GM21786 (cell line): ENCODE results near the gene ADAMTSL3.
"Not testable (repeated sequence)": the region's sequence is repeated elsewhere in the genome, so short reads cannot be mapped to it uniquely, and the experiment has no call there.

Experiments
- ATAC-seq: cut with Tn5 transposase; IDR thresholded peaks from one replicate; pipeline ENCODE4 v1.9.1; 2021; ENCODE audit not compliant: unreplicated experiment

ADAMTSL3 gene

DNA sequence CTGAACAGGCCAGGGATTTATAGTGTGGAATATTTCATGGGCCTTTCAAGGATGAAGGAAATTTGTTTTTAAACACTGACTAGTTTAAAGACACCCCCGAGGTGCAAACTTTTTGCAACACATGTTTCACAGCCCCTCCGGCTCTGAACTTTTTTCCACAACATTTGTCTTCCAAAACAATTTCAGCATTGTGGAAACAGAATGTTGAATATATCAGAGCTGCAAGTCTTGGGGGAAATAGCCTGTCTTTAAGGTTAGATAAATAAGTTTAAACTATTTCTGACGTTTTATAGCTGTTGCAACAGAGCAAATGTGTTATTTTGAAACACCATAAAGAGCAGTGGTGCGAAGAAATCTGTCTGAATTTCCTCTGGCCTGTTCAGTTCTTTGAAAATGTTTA, 352.5 kb downstream of the ADAMTSL3 start:
- no peak for ATAC-seq

DNA sequence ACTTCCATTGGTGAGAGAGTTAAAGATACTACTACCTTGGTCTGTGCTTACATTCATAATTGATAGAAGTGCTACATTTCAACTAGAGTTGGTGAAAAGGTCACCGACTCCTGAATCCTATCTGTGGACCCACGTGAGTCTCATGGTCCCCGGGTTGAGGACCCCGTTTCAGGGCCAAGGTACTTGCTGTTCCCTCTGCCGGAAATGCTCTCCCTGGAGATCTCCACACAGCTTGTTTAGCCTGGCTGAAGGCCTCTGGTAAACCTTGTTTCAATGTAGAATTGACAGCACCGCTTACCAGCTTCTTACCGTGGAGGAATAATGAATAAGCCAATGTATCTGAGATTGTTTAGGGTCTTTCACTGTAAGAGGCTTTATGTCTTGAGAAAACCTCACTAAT, 355.7 kb downstream of the ADAMTSL3 start:
- no peak for ATAC-seq

GRCh38 chr15:84010246-84010645, 356.3 kb downstream of the ADAMTSL3 start:
- ATAC-seq: no peak

DNA sequence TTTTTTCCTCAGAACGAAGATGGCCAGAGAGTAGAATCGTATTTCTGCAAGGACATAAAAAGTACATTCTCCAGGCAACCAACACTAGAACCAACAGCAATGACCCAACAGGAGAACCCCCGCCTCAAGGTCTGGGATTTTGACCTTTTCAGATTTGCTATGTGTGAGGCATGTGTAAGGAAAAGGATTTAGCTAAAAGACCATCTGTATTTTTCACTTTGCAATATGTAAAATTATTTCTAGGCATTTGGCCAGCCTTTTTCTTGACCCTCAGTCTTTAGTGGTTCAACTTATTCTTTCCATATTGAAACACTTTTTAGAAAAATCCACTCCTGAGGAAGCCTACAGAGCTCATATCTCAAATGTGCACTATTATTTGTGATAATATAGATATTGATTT, 362.4 kb downstream of the ADAMTSL3 start:
- ATAC-seq: no peak

DNA sequence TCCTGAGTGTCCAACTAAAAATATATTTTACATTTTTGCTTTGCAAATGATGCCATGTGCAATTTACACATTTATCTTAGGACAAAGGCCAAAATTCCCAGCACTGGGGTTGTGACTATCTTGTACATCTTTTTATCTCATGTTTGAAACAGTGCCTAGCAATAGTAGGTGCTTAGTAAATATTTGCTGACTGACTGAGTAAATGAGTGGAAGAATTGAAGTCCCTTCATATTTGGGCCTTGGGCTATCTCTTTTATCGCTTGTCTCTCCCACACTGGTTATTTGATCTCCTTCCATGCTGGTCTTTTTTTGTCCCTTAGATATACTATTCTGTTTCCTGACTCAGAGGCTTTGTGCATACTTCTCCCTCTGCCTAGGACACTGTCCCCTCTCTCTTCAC, 368.6 kb downstream of the ADAMTSL3 start:
- ATAC-seq: no peak

GRCh38 chr15:84023636-84024035, 369.7 kb downstream of the ADAMTSL3 start:
- no peak for ATAC-seq

- no peak for ATAC-seq
Observed at GRCh38 chr15:84033793-84034553, 380.1 kb downstream of the ADAMTSL3 start.

GRCh38 chr15:84034578-84035398, 380.9 kb downstream of the ADAMTSL3 start:
- ATAC-seq: no peak

- ATAC-seq: no peak
Observed at GRCh38 chr15:84035399-84035766, 381.5 kb downstream of the ADAMTSL3 start.

- no peak for ATAC-seq
Observed at GRCh38 chr15:84037301-84037700, 383.4 kb downstream of the ADAMTSL3 start.

DNA sequence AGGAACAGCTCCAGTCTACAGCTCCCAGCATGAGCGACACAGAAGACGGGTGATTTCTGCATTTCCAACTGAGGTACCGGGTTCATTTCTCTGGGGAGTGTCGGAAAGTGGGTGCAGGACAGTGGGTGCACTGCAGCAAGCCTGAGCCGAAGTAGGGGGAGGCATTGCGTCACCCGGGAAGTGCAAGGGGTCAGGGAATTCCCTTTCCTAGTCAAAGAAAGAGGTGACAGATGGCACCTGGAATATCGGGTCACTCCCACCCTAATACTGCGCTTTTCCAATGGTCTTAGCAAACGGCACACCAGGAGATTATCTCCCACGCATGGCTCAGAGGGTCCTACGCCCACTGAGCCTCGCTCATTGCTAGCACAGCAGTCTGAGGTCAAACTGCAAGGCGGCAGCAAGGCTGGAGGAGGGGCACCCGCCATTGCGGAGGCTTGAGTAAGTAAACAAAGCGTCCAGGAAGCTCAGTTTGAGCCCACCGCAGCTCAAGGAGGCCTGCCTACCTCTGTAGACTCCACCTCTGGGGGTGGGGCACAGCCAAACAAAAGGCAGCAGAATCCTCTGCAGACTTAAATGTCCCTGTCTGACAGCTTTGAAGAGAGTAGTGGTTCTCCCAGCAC, 388.6 kb downstream of the ADAMTSL3 start:
- not testable (repeated sequence) for ATAC-seq

DNA sequence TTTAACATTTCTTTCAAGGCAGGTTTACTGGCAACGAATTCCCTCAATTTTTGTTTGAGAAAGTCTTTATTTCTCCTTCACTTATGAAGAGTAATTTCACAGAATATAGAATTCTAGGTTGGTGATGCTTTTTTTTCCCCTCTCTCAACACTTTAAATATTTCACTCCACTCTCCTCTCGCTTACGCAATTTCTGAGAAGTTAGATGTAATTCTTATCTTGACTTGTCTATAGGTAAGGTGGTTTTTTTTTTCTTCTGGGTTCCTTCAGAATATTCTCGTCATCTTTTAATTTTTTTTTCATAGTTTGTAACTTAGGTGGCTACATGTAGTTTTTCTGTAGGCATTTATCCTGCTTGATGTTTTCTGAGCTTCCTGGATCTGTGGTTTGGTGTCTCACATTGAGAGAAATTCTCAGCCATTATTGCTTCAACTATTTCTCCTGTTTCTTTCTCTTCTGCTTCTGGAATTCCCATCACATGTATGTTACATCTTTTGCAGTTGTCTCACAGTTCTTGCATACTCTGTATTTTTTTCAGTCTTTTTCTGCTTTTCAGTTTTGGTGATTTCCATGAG, 392.2 kb downstream of the ADAMTSL3 start:
- ATAC-seq: no peak

DNA sequence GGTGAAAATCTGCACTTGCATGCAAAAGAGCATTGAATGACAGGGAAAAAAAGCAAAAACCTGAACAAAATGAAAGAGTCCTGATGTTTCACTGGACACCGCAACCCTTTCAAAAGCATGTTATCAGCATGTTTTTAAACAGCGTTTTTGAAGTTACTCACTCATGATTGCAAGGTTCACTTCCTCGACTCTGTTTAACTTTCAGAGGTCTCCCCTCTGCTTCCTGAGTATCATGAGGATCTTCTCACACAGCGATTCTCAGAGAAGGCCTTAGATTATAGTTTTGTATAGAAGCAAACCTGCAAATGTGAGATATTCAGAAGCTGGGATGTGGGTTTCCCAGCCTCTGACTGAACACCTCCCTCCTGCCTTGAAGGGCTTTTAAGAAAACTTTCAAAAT, 395.6 kb downstream of the ADAMTSL3 start:
- not testable (repeated sequence) for ATAC-seq

GRCh38 chr15:84050076-84050475, 396.2 kb downstream of the ADAMTSL3 start:
- no peak for ATAC-seq

- ATAC-seq: not testable (repeated sequence)
Observed at GRCh38 chr15:84051146-84051545, 397.2 kb downstream of the ADAMTSL3 start.

- ATAC-seq: not testable (repeated sequence)
Observed at GRCh38 chr15:84054544-84054943, 400.6 kb downstream of the ADAMTSL3 start.

GRCh38 chr15:84057714-84058331, 403.9 kb downstream of the ADAMTSL3 start:
- no peak for ATAC-seq

- ATAC-seq: not testable (repeated sequence)
Observed at GRCh38 chr15:84063674-84064073, 409.8 kb downstream of the ADAMTSL3 start.

DNA sequence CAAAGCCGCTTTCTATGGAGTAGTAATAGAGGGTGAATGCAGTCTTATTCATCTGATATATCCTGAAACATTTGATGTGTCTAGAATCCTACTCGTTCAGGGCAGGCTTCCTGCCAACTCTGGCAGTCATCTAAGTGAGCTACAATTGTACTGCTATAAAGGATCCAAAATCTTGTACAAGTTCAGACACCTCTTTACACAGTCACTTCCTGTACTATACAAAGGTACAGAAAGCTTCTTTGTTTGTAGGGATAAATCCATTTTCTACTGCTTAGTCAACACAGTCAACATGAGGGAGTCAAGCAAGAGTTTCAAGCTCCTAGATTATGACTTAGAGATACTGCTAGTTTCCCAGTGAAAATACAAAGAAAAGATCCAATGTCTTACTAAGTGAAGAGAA, 414.8 kb downstream of the ADAMTSL3 start:
- ATAC-seq: not testable (repeated sequence)

GRCh38 chr15:84078038-84078437, 424.1 kb downstream of the ADAMTSL3 start:
- not testable (repeated sequence) for ATAC-seq

DNA sequence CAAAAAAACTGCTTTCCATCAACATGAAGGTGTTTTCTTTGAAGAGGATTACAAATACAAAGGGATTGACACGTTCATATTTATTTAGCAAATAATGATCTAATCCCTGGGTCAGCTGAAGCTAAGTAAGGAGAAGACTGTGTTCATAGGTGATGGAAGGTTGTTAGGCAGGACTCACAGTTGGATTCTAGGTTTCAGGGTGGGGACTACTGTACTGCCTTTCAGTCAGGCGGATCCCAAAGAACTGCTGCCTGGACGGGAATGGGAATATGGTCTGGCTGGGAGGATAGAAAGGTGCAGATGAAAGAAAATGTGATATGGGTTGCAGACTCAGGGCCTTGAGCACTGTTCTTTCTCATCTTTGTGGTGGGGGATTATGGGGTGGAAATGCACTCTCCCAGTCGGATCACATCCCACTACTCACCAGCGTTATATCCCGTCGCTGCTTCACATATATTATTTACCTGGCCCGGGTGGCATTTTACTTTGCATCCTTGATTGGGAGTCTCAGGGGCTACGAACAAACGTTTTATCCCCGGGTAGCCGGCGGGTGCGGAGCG, 425.5 kb downstream of the ADAMTSL3 start:
- not testable (repeated sequence) for ATAC-seq
